ES-I3 (cell line): ENCODE results near the gene THSD7B.
"Not testable (repeated sequence)": the region's sequence is repeated elsewhere in the genome, so short reads cannot be mapped to it uniquely, and the experiment has no call there.

Experiments used
- H3K36me3 ChIP-seq: 2 replicates; pipeline ENCODE4 v1.6.1; 2013; ENCODE audit warnings: mild to moderate bottlenecking, low read length, control low read depth, moderate library complexity; ENCODE audit not compliant: insufficient read depth
- H3K4me1 ChIP-seq: 2 replicates; pipeline ENCODE4 v1.6.1; 2013; ENCODE audit warnings: mild to moderate bottlenecking, control low read depth, low read length; ENCODE audit not compliant: insufficient read depth
- H3K9ac ChIP-seq: 2 replicates; pipeline ENCODE4 v1.6.1; 2013; ENCODE audit warnings: low read depth, mild to moderate bottlenecking, low read length, moderate library complexity
- H3K9me3 ChIP-seq: 2 replicates; pipeline ENCODE4 v1.6.1; 2013; ENCODE audit warnings: mild to moderate bottlenecking, low read length, moderate library complexity; ENCODE audit not compliant: control insufficient read depth, insufficient read depth

THSD7B gene

DNA sequence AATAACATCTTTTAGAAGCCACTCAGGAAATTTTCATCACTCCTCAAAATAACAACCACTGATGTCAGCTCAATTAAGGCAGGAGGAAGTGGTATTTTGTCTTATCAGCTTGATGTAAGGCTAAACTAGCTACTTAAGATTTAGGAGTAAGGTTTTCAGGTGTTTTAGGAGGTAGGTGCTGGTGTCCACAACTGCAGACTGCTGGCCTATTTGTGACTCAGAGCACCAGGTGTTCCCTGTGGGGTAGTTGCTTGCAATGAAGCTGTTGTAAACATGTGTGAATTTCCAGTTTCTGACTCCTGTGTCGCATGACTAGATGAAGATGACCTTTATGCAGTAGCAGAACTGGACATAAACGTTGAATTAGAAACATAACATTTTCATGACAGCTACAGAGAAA is 164.2 kb downstream of the THSD7B start:
- H3K9me3 ChIP-seq: no peaks in the 10 kb centered on the region
- H3K9ac ChIP-seq: no peak overlapping the region
- no peaks in the 10 kb centered on the region for H3K4me1 ChIP-seq

DNA sequence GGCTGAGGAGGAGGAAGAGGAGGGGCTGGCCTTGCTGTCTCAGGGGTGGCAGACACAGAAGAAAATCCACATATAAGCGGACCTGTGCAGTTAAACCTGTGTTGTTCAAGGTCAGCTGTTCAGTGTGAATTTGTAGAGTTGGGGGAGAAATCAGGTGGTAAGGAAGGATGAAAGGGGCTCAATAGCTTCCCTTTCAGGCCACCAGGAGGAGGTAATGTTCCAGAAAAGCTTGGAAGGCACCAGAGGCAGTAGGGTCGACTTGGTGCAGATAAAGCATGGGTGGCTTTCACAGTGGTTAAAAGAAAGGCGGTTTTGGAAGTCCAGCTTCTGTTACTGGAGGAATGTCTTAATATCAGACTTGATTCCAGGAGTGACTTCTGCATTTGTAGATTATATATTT is 167.4 kb downstream of the THSD7B start:
- Histone ChIP-seq H3K9ac (no peak overlapping the region), H3K9me3 (no peaks in the 10 kb centered on the region), H3K4me1 (no peaks in the 10 kb centered on the region), H3K36me3 (no peaks in the 10 kb centered on the region)

More for the DNA sequence above, 164.2 kb downstream of the THSD7B start:
- no peaks in the 10 kb centered on the region for H3K36me3 ChIP-seq

DNA sequence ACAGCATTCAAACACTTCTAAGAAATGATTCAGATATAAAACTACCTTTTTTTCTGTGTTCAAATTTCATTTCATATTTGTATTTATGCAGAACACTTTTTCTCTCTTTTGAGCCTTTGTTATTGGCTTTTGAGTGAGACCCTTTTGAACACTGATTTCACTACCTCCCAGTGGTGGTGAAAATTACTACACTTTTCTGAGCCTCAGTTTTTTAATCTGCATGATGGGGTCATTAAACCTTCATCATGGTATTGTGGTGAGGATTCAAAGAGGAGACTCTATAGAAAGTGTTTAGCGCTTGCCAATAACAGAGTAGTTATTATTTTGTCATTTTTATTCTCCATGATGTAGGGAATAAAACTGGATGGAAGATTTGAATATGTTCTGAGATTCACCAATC is 169.8 kb downstream of the THSD7B start:
- no peaks in the 10 kb centered on the region for H3K36me3 ChIP-seq
- H3K9me3 ChIP-seq: no peaks in the 10 kb centered on the region
- no peak overlapping the region for H3K9ac ChIP-seq
- H3K4me1 ChIP-seq: no peaks in the 10 kb centered on the region

DNA sequence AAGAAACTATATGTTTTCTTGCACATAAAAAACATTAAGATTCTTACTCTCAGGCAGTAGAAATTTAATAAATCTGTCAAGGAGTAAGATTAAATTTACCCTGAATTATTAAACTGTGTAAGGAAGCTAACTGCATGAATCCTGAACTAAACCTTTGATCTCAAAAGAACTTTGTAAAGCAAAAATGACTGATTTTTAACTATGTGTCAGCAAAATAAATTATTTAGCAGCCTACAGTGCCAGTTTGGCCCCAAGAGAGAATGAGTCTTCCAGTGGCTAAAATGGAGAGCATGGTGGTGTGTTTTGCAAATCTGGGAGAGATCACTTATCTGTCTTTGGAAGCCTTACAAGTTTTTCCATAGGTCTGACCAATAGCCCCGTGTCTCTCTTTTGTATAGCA is 190.7 kb downstream of the THSD7B start:
- Histone ChIP-seq H3K9me3 (no peaks in the 10 kb centered on the region), H3K9ac (no peak overlapping the region)

DNA sequence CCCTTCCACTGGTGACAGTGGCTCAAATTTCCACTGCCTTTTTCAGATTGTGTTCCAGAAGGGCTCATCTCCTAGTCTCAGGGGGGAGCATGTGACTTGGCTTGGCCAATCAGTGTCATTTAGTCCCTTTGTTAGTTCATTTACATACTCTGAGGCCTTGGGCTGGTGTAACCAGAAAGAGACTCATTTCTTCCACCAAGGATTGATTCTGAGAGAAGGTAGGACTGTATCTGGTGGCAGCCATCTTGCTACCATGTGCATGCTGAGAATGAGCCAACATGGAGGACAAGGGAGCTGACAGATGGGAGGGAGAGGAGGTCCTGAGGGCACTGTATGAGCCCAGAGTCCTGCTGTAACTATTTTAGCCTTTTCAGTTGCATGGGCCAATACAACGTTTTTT is 191.7 kb downstream of the THSD7B start:
- Histone ChIP-seq H3K9ac (no peak overlapping the region), H3K36me3 (no peaks in the 10 kb centered on the region), H3K9me3 (no peaks in the 10 kb centered on the region), H3K4me1 (no peaks in the 10 kb centered on the region)

More for the DNA sequence above, 190.7 kb downstream of the THSD7B start:
- no peaks in the 10 kb centered on the region for H3K36me3 ChIP-seq
- no peaks in the 10 kb centered on the region for H3K4me1 ChIP-seq

DNA sequence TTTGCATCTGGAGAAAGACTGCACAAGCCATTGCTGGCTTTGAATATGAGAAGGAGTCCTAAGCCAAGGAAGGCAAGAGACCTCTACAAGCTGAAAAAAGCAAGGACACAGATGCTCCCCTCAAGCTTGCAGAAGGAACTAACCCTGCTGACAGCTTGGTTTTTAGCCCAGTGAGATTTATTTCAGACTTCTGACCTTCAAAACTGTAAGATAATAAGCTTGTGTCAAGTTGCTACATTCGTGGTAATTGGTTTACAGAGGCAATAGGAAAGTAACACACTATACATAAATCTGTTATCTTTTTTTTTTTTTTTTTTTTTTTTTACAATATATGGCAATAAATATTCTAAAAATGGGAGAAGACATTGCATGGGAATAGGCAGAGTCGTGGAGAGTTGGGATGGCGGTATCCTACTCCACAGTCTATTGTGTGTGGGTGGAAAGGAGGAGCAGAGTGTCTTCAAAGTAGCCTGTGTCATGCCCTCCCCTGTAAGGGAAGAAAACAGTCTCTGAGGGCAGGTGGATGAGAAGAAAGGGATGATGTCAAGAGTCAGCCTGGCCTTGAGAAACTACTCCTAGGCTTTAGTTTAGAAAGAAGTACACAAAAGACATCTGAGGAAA is 196.9 kb downstream of the THSD7B start:
- Histone ChIP-seq H3K4me1 (no peaks in the 10 kb centered on the region), H3K36me3 (no peaks in the 10 kb centered on the region), H3K9me3 (no peaks in the 10 kb centered on the region), H3K9ac (no peak overlapping the region)

DNA sequence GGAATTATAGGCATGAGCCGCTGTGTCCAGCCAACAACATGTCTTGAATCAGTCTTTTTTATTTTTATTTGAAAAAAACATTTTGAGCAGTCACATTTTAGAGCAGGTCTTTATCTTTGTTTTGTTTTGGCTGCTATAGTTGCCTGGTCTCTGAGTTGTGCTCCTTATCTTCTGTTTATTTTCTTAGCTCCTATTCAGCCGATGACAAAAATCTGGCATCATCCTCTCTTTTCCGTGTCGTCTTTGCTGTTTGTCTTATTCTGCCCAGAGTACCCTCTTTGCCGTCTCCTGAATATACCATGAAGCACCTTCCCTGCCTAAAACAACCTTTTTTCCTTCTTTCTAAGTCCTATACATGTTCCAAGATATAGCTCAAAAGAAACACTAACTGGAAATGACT is 201.1 kb downstream of the THSD7B start:
- H3K4me1 ChIP-seq: no peaks in the 10 kb centered on the region

DNA sequence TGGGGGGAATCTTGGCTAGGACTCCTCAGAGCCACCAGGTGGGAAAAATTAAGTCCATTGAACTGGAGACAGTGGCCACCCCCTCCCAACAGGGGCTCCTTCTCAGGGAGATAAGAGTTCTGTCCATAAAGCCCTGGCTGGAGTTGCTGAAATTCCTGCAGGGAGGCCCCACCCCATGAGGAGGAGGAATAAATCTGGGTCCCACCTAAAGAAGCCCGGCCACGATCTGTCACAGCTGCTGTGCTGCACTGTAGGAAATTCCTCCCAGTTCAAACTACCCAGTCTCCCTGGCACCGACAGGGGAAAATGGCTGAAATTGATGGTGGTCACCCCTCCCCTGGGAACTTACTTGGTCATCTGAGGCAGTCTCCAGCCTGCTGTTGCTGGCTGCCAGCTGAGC is 215.0 kb downstream of the THSD7B start:
- Histone ChIP-seq H3K9me3 (no peaks in the 10 kb centered on the region), H3K9ac (no peak overlapping the region), H3K4me1 (no peaks in the 10 kb centered on the region), H3K36me3 (no peaks in the 10 kb centered on the region)

More for the DNA sequence above, 201.1 kb downstream of the THSD7B start:
- no peaks in the 10 kb centered on the region for H3K36me3 ChIP-seq
- no peaks in the 10 kb centered on the region for H3K9me3 ChIP-seq
- H3K9ac ChIP-seq: no peak overlapping the region

DNA sequence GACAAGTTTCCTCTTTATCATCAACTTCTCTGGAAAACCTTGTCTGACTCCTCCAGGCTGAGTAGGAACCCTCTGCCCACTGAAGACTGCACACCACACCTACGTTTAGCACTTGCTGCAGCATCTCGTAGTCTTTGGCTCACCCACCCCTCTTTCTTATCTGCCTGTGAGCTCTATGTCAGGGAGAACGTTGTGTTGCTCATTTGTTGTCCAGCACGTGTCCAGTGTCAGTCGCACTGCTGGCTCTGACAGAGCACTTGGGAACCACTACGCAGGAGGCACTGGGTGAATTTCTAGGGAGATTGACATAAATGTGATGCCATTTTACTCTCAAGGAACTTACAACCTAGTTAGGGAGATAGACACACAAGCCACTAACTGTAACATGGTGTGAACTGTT is 216.3 kb downstream of the THSD7B start:
- H3K9ac ChIP-seq, H3K4me1 ChIP-seq, H3K9me3 ChIP-seq, H3K36me3 ChIP-seq: not testable (repeated sequence)

DNA sequence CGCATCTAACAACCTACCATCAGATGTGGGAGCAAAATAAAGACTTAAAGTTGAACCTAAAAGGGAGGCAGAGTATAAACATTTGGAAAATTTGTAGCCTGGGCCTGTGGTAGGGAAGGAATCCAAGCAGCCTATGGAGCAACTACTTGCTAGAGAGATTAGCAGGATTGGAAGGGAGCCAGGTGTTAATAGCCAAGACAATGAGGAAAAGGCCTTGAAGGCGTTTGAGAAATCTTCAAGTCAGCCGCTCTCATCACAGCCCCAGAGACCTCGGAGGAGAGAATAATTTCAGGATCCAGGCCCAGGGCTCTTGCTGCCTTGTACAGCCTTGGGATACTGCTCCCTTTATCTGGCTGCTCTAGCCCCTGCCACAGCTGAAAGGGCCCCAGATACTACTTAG is 219.7 kb downstream of the THSD7B start:
- no peaks in the 10 kb centered on the region for H3K9me3 ChIP-seq
- no peaks in the 10 kb centered on the region for H3K4me1 ChIP-seq
- no peak overlapping the region for H3K9ac ChIP-seq
- H3K36me3 ChIP-seq: no peaks in the 10 kb centered on the region

DNA sequence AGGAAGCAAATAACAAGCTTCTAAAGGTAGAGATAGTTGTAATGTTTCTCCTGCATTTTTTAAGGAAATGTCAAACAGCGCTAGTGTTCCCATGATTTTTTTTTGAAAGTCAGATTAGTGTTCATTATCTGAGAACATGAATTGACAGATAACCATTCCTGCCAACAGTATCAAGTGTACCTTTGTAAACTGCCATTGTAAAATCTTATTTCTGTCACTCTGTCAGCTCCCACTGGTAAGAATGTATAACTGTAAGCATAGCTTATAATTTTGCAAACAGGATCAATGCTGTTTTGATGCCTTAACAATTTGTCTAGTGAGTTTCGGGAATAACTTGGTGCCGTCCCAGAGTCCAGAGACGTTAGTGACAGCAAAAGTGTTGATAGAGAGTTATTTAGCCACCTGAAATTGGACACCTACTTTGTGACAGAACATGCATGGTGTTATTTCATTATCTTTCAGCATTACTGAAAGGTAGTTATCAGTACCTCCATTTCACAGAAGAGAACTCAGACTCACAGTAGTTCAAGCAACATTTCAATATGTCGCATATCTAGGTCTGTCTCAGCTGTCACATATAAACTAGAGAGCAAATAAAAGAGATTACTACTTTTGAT is 221.4 kb downstream of the THSD7B start:
- H3K4me1 ChIP-seq: no peaks in the 10 kb centered on the region
- no peaks in the 10 kb centered on the region for H3K9me3 ChIP-seq
- H3K9ac ChIP-seq: no peak overlapping the region
- H3K36me3 ChIP-seq: no peaks in the 10 kb centered on the region

DNA sequence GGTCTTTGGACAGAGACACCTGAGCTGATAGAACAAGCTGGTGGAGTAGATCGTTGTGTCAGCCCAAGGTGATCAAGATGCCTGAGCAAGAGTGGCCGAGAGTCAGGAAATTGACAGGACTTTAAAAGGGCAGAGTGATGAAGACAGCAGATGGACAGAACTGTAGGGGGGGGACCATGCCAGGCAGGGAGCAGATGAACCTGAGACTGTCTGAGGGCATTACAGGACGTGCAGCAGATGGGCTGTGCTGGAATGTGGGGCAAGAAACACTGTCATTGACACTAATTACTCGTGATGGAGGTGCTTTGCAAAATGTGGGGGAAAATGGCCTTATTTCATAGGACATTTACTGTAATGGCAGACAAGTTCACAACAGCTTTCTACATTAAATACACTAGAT is 225.0 kb downstream of the THSD7B start:
- Histone ChIP-seq H3K9me3 (no peaks in the 10 kb centered on the region), H3K4me1 (no peaks in the 10 kb centered on the region), H3K9ac (no peak overlapping the region), H3K36me3 (no peaks in the 10 kb centered on the region; the same call in 1 of the 2 replicates)

DNA sequence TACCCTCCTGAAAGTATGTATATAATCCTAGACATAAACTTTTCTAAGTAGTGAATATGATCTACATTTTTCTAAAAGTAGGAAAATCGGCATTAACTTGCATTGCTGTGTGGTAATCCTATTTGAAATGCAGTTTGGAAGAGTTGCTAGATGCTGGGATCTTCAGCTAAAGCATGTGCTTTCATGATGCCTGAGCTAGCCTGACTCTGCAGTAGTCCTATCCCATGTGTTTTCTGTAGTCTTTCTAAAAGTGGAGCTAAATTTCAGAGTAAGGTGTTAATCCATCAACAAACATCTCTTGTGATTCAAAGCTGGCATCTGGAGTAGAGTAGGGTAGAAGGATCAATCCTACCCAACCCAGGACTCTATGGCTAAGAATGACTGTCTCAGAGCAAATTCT is 229.4 kb downstream of the THSD7B start:
- Histone ChIP-seq H3K4me1 (no peaks in the 10 kb centered on the region), H3K36me3 (no peaks in the 10 kb centered on the region; the same call in 1 of the 2 replicates), H3K9me3 (no peaks in the 10 kb centered on the region), H3K9ac (no peak overlapping the region)

DNA sequence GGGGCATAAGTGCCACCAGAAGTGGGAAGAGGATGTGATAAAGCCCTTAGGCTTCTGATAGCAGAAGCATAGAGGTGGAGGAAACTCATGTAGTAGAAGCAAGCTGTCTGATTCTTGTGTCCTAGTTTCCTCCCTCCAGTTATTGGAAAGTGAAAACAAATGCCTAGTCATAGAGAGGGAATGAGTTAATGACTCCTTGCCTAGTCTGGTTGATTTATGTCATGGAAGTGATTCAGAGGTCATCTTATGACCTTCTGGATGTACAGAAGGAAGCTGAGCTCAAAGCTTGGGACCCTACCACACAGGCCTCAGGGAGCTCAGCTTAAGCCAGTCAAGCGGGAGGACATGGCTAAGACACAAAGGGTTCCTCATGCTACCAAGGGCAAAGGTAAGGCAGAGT is 232.2 kb downstream of the THSD7B start:
- Histone ChIP-seq H3K36me3 (no peaks in the 10 kb centered on the region; the same call in 1 of the 2 replicates), H3K9ac (no peak overlapping the region), H3K4me1 (no peaks in the 10 kb centered on the region), H3K9me3 (no peaks in the 10 kb centered on the region)

DNA sequence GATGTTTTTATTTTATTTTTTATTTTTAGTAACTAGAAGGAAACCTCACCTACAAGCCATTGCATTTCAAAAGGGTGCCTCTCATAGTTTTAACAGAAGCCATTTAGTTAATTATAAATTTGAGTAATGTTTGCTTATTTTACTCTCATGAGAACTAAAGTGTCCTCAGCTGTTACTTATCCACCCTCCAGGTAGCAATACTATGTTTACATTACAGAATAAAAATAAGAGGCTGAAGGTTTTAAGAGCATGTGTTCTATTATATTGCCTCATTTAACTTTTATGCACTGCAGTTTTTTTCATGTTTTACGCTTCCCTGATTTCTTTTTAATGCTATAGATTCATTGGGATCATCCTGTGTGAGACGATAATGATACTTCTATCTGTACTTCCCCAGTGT is 235.5 kb downstream of the THSD7B start:
- no peaks in the 10 kb centered on the region for H3K4me1 ChIP-seq
- no peaks in the 10 kb centered on the region for H3K36me3 ChIP-seq
- no peaks in the 10 kb centered on the region for H3K9me3 ChIP-seq
- no peak overlapping the region for H3K9ac ChIP-seq
